ENCODE measurements around the gene LTBP1.

LTBP1 gene

DNA sequence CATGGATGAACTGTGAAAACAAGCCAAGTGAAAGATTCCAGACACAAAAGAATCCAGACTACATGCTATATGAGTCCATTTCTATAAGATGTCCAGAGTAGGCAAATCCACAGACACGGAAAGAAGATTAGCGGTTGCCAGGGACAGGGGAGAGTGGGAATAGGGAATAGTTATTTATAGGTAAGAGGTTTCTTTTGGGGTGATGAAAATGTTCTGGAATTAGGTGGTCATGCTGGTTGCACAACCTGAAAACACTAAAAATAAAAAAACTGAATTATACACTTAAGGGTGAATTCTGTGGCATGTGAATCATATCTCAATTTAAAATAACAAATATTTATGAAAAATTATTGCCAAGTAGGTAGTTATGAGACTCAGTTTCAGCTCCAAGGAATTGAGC, 168.4 kb downstream of the LTBP1 start:
- no peak for DNase-seq (ENCODE audit: low read depth)

DNA sequence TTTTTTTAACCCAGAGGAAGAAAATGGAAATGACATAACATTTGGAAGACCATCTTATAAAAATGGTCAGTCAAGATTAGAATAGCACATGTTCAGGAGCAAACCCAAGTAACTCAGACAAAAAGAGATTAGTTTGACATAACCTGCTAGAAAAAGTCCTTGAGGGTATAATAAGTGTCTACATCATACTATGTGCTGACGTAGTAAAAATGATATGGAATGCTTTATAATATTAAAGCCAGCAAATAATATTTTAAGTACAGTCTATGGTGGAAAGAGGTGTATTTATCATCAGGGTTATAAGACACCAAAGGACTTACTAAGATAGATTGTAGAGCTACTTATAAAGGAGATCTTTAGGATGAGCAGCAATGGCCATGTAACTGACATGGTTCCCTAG, 169.0 kb downstream of the LTBP1 start:
- no peak for DNase-seq (ENCODE audit: low read depth)

DNA sequence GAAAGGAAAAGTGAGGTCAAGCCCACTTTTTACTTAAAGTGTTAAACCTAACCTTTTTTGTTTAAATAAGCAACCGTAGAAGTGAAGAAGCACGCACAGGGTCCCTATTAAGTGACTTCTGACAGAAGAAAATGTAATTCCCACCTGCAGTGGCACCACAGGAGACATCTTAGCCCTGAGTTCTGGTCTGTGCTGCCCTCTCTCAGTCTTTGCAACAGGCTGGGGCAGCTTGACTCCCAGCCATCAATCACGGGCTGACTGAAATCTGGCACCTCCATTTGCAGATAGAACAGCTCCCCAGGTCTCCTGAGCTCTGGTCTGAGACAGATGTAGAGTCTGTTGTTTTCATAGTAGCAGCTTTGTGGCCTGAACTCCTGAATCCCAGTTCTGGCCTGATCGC, 170.0 kb downstream of the LTBP1 start:
- DNase-seq (ENCODE audit: low read depth): no peak

DNA sequence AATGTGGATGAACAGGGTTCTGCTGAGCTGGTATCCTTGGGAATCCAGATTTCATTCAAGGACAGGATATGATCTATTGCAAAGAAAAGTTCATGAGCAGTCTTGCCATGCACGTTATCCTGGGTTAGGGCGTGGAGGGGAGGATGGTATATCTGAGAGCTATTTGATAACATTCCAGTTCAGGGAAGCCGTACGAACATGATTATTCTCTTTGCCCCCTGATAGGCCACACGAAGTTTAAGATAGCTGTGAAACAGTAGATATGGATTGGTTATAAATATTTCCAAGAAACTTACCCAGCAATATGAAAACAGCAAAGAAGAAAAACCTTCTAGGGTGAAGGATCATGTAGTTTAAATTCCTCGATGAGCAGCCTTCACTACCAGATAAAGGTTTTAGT, 171.9 kb downstream of the LTBP1 start:
- no peak for DNase-seq (ENCODE audit: low read depth)

DNA sequence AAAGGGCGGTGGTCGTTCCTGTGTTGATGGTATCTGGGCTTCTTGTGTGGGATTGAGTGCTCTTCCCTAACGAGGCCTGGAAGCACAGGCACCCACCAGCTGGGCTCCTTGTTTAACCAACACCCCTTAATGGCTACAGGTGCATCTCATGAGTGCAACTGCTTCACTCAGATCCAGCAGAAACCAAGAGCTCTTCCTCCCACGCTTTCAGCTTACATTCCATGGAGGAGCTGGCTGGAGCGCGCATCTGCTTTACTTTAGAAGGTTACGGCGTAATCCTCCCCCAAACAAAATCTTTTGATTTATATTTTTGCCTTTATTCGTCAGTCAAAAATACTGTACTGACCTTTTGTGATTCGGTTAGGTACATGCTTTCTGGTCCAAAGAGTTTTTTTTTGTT, 174.7 kb downstream of the LTBP1 start:
- DNase-seq (ENCODE audit: low read depth): no peak

DNA sequence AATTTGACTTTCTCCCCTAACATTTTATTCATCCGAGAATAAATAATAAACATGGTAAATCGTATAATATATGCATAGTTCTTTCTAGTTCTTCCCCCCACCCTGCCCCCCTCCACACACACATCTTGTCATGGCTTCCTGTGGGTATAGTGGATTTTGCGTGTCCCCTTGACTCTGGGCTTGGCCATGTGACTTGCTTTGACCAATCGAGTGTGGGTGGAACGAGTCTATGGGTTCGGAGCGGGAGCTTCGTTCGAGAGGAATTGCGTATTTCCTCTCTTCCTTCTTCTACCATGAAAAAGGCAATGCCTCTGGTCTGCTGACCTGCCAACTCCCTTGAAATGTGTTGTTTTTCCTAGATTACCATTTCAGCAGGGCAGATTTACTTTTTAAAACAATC, 175.2 kb downstream of the LTBP1 start:
- no peak for DNase-seq (ENCODE audit: low read depth)

DNA sequence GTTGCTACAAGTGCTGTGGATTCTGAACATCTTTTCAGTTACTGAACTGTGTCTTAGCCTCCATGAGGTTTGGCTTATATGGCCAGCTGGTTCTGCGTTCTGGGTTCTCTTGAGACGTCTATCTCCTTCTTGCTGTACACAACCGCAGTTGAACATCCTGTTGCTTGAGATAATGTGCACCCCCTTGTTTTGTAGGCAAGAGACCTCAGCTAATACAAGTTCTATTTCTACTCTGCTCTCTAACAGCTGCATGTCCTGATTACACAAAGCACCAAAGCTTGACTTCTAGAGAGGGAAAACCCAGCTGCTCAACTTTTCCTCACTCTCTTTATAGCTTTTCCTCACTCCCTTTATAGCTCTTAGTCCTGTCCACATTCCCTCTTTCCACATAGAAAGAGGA, 176.0 kb downstream of the LTBP1 start:
- no peak for DNase-seq (ENCODE audit: low read depth)

DNA sequence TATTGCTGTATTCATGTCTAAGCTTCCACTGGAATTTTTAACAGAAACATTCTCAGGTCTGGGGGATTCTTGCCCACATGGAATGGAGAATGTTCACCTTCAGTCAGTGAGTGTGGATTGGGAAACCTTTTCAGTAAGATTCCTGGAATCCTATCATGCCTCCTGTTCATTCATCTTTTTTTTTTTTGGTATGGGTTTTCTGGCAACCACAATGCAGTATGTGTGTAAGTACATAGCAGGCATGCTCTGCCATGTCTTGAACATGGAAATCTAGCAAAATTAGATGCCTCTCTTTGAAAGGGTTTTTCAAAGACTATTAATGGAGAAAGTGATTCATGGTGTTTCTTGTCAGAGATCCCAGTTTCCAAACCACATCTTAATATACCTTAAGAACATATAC, 176.5 kb downstream of the LTBP1 start:
- no peak for DNase-seq (ENCODE audit: low read depth)

DNA sequence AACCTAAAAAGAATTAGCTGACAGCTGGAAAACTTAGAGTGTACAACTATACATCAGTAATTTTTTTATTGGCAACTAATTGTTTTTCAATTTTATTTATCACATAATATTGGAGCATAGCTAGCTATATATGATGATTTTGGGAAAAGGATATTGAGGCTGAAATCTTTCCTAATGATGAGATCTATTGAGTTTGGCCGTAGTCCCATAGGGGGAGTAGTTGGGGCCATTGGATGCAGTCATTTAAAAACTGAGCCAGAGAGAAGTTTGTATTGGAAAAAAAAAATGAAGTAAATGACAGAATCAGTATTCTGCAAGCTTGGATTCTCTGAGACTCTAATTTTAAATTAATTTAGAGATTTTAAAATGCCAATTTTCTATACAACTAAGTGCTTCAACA, 179.8 kb downstream of the LTBP1 start:
- no peak for DNase-seq (ENCODE audit: low read depth)

DNA sequence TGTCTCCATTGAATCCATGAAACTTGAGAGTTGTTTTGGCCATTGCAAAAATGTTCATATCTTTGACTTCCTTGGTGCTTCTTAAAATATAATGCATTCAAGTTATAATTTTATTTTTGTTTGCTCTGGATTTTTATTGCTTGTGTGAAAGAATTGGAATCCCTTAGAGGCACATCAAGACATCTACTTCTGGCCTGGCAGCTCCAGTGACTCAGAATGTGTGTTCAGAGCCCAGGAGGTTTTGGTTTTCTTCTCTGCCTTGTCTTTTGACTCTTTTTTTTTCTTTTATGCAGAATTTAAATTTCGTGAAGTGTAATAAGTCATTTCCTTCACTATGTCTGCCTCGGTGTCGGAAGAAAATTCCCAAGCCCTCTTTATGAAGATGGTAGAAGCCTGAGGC, 180.2 kb downstream of the LTBP1 start:
- DNase-seq (ENCODE audit: low read depth): no peak

DNA sequence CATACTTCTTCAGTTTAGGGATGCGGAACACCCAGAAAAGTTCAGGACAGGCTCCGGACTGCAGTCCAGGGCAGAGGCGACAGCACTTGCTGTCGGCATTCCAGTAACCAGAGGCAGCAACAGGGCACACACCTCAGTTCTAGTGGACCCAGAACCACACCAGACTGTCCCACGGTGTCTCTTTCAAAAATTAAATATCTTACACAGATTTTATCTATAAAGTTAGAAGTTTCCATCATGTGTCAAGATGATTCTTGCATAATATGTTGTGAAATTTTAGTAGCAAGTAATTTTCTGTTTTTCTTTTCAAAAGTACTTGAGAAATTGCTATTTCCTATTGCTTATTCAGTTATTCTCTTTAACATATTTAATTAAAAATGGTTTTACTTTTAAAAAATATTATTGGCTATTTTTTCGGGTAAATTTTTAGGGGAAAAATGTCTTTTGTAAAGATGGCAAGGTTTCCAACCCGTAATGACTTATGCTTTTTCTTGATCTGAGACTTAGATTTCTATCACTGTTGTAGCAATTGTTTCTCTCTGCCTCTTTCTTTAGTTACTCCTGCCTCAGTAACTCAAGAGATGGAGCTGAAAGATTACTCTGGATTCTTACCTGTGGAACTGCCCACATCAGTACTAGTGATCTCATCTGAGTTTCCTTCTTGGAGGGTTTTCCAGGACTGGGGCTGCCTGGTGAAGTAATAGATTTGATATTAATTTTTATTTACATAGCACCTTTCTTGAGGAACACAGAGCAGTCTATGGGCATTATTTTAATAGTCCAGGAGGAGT, 182.7 kb downstream of the LTBP1 start:
- DNase-seq (ENCODE audit: low read depth): no peak

DNA sequence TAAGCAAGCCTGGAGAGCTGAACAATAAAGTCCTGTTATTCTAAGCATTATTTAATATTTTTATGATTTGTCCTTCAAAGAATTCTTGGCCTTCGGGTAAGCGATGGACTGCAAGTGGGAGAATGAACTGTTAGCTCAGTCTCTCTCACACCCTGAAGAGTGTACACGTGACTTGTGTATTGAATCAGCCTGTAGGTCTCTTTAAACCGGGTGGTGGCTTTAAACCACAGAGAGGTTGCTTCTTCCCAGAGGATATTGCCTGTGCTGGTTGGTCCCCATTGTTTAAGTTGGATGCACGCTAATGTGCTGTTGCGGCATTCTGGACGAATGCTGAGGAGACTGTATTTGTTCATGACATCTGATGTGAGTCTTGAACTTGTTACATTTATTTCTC, 183.3 kb downstream of the LTBP1 start:
- DNase-seq (ENCODE audit: low read depth): no peak

DNA sequence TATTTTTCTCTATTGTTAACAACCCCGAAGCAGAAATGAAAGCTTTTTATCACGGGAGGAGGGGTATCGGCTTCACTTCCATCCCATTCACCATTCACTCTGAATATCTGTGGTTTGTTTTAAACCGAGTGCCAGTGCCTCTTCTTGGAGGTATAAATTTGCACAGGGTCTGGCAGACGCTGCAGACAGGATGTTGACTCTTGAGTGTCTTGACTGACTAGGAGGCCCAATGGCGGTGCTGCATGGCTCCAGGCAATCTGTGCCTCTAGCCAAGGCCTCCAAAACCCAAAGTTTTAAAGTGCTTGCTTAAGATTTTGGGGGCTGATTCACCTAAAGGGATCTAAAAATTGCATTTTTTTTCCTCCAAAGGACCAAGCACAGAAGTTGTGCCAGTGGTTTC, 183.8 kb downstream of the LTBP1 start:
- no peak for DNase-seq (ENCODE audit: low read depth)

DNA sequence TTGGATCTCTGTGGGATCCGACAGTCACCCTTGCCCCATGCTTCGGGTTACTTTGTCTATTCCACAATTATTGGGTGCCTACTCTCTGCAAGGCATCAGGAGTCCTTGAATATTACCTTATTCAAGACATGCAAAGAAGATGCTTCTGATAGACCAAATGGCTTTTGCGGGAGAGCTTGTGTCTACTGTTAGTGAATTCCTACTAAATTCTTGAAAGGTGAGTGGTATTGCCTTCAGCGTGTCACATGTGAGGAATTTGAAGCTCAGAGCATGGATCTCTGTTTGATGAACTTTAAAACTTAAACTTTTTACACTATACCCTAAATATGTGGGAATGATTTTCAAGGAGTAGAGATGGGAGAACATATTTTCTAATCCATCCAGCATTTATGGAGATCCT, 184.4 kb downstream of the LTBP1 start:
- DNase-seq (ENCODE audit: low read depth): no peak

DNA sequence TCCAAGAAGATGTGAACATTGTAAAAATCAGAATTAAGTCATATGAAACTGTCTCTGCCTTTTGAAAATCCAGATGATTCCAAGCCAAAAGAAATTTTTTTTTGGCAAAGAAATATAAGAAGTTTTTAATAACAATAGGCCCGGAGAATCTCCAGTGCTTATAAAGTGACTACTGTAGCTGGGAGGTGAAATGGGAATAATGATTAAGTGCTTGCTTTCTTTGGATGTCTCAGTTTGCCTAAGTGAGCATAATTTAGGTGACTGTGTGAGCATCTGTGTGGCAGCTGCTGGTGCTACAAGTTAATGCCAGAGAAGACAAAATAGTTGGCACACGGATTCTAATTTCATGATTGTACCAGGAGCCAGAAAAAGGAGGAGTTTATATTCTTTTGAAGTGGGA, 185.0 kb downstream of the LTBP1 start:
- DNase-seq (ENCODE audit: low read depth): no peak

DNA sequence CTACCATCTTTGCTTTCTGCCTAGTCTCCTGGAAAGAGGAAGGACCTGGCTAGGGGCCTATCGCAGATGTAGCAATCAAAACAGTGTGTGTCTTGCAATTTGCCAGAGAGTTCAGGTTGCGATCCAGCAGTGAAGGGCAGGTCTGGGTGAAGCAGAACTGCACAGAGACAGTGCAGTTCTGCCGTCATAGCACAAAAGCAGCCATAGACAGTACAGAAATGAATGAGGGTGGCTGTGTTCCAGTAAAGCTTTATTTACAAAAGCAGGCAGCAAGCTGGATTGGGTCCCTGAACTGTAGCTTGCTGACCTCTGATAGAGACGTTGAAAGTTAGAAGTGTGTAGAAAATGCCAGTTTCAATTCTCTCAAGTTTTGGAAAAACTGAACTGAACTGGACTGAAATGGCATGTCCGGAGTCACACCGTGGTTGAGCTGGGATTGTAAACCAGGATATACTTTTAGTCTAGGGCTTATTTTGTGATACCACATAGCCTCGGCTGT, 186.8 kb downstream of the LTBP1 start:
- no peak for DNase-seq (ENCODE audit: low read depth)

DNA sequence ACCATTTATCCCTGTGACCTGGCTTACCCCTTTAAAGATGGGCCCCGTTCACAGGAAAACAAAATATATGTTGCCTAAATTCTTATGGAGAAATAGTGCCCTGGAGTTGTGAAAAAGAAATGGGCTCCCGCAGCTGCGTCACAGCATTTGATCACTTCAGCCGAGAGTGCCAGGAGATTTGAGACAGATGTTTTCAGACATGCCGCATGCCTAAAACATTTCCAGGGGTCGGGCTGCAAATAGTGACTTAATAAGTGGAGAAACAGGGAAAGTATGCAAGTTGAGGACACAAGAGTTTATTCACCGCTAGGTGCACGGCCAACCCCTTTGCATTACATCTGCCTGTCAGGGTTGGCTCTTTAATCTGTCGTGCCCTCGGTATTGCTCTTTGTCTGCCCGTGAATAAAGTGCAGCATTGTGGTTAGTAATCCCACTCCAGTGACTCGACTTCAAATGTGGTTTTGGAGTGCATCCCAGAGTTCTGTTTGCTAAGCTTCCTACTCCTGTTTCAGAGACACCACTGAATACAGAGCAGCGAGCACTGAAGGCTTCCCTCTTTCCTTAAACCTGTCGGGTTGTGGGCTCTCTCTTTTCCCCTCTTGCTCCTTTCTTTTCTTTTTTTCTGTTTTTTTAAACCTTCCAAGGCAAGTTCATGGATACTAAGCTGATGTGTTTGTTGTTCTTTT, 187.5 kb downstream of the LTBP1 start:
- peak; percentile 97 for DNase-seq (ENCODE audit: low read depth)

DNA sequence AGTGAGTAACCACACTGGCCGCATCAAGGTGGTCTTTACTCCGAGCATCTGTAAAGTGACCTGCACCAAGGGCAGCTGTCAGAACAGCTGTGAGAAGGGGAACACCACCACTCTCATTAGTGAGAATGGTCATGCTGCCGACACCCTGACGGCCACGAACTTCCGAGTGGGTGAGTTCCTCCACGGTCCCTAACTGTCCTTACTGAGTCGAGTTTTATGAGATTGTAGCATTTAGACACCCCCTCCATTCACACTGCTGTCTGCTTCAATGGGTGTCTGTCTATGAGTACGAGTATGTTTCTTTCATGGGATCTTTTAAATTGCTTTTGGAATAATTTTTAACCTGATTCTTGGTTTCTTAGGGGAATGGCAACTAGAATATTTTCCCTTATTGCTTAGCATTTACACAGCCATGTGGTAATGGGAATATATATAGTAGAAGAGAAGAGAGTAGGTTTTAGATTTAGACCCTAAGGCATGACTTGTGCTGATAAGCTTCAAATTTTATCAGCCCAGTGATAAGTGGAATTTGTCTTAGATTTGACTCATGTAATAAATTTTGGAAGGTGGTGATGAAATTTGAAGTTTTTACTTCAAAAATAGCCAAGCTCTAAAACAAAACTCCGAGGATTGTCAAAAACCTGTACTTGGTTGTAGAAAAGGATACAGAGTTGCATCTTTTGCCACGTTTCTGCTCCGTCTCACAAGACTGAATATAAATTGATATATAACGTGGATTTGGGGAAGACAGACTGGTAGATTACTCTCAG, 188.2 kb downstream of the LTBP1 start:
- no peak for DNase-seq (ENCODE audit: low read depth)

DNA sequence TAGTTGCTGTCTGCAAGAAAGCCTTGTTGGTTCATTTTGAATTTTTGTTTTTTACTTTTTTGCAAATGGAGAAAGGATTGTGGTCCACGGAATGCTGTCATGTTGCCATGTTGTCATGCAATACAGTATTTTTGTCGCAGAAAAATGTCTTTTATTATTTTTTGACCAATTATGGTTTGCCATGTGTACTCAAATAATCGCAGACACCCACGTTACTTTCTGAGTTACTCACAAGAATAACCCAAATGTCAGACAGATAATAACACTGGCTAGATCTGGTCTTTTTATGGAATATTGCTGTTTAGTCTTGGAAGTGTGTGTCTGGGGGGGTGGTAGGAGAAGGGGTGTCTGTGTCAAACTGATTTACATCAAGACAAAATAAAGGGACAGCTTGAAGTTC, 188.9 kb downstream of the LTBP1 start:
- DNase-seq (ENCODE audit: low read depth): no peak

DNA sequence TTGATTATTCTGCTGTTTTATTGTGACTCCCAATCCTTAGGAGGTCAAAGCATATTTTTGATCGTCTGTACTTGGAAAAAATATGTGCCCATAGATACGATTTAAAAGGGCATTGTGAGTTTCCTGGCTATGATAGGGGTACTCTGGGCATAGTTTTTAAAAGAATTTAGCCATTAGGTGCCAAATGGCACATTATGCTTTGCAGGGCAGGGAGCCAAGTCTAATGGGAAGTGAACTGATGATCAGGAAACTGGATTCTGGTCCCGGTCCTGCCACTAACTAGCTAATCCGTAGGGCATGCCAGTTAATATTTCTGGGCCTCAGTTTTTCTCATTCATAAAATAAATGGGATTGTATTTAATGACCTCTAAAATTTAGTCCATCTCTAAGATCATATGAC, 189.3 kb downstream of the LTBP1 start:
- DNase-seq (ENCODE audit: low read depth): no peak

DNA sequence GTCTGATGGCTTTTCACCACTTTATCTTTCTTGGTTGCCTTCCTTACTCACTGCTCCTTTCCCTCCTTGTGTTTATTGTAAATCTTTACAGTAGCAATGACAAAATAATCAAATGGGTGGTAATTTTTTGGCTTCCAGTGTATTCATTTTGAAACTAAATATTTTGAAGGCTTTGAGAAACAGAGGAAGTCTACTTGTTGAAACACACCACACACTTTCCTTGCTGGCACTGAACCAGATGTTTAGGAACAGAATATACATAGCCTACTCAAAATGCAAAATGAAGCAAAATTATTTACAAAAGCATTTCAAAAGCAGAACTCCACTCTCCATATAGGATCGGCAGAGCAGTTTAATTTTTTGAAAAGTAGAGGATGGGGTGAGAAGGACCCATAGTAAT, 189.8 kb downstream of the LTBP1 start:
- DNase-seq (ENCODE audit: low read depth): no peak

DNA sequence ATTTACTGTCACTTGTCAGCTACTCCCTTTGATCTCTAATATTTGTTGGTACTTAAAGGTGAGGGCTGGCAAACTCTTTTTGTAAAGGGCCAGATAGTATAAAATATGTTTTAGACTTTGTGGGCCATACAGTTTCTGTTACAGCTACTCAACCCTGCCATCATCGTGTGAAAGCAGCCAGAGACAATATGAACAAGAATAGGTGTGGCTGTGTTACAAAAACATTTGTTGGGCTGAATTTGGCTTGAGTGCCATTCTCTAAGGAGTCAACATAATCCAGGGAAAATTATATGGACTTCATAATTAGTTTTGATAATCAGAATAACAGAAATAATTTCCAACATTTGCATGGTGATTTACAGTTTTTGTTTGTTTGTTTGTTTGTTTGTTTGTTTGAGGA, 190.6 kb downstream of the LTBP1 start:
- DNase-seq (ENCODE audit: low read depth): no peak

DNA sequence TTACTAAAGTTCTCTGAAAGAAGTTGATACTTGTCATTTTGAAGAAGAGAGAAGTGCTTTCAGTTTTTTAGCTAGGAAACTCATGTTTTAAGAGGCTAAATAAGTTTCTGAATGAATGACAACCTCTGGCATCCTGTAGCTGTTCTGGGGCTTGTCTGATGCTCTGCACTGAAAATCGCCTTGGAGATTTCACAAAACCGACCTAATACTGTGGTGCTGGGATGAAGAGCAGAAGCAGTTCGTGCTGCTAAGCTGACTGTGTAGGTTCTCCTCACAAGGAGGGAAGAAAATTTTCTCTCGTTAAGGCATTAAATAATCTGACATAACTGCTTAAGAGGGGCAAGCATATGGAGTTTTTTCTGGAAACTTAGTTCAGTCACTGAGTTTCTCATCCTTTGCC, 193.2 kb downstream of the LTBP1 start:
- no peak for DNase-seq (ENCODE audit: low read depth)

Data from fibroblast of the conjunctiva (primary cell).